Measurements from ENCODE around the gene CDHR3.
A peak's percentile ranks its signal among the peaks of the same experiment; 100 is the strongest.

The CDHR3 gene

GRCh38 chr7:106031300-106032035, 68.4 kb downstream of the CDHR3 start:
- no peak for DNase-seq

GRCh38 chr7:106032295-106032694, 69.2 kb downstream of the CDHR3 start:
- DNase-seq: no peak

- no peak for DNase-seq
These were observed 70.7 kb downstream of the CDHR3 start for GRCh38 chr7:106033735-106034134.

GRCh38 chr7:106034383-106034782, 71.3 kb downstream of the CDHR3 start:
- DNase-seq: no peak

GRCh38 chr7:106035568-106035967, 72.5 kb downstream of the CDHR3 start:
- DNase-seq: no peak

GRCh38 chr7:106036004-106036403, 72.9 kb downstream of the CDHR3 start:
- DNase-seq: no peak

GRCh38 chr7:106037489-106038176, 74.6 kb downstream of the CDHR3 start:
- DNase-seq: no peak

- DNase-seq: no peak
These were observed 75.2 kb downstream of the CDHR3 start for GRCh38 chr7:106038289-106038688.

GRCh38 chr7:106038916-106039315, 75.9 kb downstream of the CDHR3 start:
- no peak for DNase-seq

- DNase-seq: peak; percentile 75
These were observed 76.5 kb downstream of the CDHR3 start for GRCh38 chr7:106039486-106040060.

- DNase-seq: peak; percentile 84
These were observed 78.2 kb downstream of the CDHR3 start for GRCh38 chr7:106041140-106041717.

GRCh38 chr7:106042196-106042611, 79.1 kb downstream of the CDHR3 start:
- no peak for DNase-seq

GRCh38 chr7:106045139-106045538, 82.1 kb downstream of the CDHR3 start:
- DNase-seq: no peak

- no peak for DNase-seq
These were observed 82.5 kb downstream of the CDHR3 start for GRCh38 chr7:106045586-106045985.

GRCh38 chr7:106047184-106047583, 84.1 kb downstream of the CDHR3 start:
- no peak for DNase-seq

- no peak for DNase-seq
These were observed 85.0 kb downstream of the CDHR3 start for GRCh38 chr7:106047818-106048705.

GRCh38 chr7:106048706-106049020, 85.6 kb downstream of the CDHR3 start:
- no peak for DNase-seq

GRCh38 chr7:106049139-106049752, 86.2 kb downstream of the CDHR3 start:
- no peak for DNase-seq

- peak; percentile 76 for DNase-seq
These were observed 87.1 kb downstream of the CDHR3 start for GRCh38 chr7:106050002-106050745.

GRCh38 chr7:106050746-106051117, 87.7 kb downstream of the CDHR3 start:
- DNase-seq: peak; percentile 86

GRCh38 chr7:106052681-106053080, 89.6 kb downstream of the CDHR3 start:
- no peak for DNase-seq

GRCh38 chr7:106053109-106053508, 90.0 kb downstream of the CDHR3 start:
- peak; percentile 52 for DNase-seq

All from islet precursor cell (in vitro differentiated cells).